Measurements from ENCODE around the gene TBX4.

TBX4 gene

DNA sequence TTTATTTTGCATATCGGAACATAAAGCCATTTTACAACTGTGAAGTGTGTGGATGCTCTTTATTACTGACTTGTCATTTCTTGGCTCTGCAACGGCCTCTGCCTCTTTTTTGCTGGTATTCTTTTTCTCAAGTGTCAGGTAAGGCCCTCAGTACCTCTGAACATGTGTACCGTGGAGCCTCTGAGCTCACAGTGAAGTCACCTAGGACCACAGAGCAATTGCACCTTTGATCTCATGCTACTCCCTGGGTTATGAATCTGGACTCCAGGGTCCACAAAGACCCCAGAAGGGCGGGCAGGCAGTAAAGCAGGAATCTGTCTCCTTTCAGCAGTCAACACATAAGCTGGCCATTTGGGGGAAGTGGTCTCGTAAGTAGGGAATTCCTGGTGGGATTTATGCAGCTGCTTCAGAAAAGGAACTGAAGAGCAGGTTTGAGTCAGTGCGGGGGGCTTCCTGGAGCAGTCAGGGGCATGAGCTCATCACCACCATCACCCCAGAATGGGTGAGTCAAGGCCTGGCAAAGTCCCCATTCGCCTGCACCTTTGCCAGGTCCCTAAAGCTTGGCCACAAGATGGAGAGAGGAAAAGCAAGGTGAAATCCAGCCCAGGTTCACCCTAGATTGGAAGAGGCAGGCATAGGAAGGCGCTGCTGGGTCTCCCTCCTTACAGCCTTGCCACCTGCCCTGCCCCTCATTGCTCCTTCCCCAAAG is 33.0 kb downstream of the TBX4 start:
- Histone ChIP-seq H3K27ac (ENCODE audit: low read depth, low read length) (no peak overlapping the region), H3K27me3 (ENCODE audit: control insufficient read depth in 1 of 2, insufficient read depth in 2 of 2, low read length in 2 of 2) (no peaks in the 10 kb centered on the region), H3K36me3 (ENCODE audit: insufficient read depth, low read length) (no peaks in the 10 kb centered on the region), H3K9me3 (ENCODE audit: low read length) (no peaks in the 10 kb centered on the region), H3K4me3 (ENCODE audit: low read depth in 1 of 2, low read length in 2 of 2) (no peak overlapping the region), H3K4me1 (ENCODE audit: insufficient read depth, low read length) (no peaks in the 10 kb centered on the region), H3K9ac (ENCODE audit: low read length) (no peak overlapping the region)

DNA sequence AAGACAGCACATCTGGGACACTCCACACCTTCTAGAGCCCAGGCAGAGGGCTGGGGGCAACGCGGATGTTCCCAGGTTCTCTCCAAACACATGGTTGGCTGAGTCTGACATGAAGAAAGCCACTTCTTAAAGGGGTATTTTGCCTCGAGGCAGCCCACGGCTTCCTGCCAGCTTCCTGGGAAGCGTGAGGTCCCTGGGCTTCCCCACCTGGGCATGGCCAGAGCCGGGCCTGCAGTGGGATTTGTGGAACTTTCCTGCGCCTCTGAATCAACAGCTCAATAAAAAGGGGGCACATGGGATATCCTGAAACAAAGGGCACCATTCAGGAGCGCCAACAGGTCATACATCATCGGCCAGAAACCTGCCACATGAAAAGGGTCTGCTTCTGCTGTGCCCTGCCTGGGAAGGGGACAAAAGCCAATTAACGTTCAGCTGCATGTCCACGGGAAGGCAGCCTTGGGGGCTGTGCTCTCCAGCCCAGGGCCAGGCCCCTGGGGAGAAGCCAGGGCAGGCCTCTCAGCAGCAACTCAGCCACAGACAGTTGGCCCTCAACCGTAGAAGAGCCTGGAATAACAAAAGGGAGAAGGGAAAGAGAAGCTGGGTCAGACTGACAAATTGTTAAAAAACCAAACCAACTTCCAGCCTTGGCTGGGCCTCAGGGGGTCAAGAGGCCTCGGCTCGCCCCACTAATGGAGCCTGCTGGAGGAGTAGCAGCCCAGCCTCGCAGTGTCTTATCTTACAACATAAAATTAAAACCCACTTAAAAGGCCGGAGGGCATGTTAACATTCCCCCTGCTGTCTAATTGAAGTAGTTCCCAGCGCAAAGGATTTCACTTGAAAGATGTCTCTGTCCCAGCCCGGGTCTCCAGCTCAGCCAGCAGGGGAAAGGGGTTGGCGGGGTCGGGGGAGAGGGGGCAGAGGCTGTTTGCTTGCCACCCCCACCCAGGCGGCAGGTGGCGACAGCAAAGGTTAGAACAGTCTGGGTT is 34.2 kb downstream of the TBX4 start:
- H3K27ac ChIP-seq (ENCODE audit: low read depth, low read length), result no peak overlapping the region
- H3K27me3 ChIP-seq (ENCODE audit: control insufficient read depth in 1 of 2, insufficient read depth in 2 of 2, low read length in 2 of 2), result no peaks in the 10 kb centered on the region

DNA sequence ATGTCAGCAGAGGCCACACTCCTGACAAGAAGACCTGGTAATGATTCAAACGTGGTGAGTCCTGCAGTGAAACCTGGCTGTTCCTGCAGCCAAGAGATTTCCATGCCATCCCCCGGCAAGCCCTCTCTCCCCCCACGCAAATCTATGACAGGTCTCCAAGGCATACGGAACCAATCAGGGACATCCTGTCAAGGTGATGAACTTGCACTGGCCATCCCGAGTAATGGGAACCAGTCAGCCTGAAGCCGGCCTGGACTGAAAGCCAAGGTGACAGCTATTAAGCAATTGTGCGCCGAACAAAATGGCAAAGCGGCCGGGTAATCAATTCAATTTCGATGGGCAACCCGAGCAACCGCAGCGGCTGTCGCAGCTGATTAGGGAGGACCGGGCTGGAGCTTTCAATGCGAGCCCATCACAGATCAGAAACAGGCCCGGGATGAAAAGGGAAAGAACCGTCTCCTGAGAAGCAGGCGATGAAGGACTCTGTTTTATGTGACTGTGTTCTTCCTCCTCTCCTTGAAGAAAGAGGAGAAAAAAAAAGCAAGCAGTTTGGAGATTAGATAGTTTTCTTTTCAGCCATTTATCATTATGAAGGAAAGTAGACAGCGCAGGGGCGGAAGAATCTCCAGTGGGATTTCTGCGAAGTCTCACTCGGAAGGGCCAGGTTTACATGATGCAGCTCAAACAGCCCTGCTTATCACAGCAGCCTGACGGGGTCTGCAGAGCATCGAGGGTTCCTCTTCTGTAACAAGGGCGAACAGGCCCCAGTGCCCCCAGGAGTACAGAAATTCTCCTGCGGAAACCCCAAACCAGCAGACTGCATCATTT is 35.2 kb downstream of the TBX4 start:
- Histone ChIP-seq H3K4me1 (ENCODE audit: insufficient read depth, low read length) (peaks cover 5% of the 10 kb centered on the region), H3K4me3 (ENCODE audit: low read depth in 1 of 2, low read length in 2 of 2) (no peak overlapping the region), H3K36me3 (ENCODE audit: insufficient read depth, low read length) (no peaks in the 10 kb centered on the region), H3K9me3 (ENCODE audit: low read length) (no peaks in the 10 kb centered on the region), H3K27ac (ENCODE audit: low read depth, low read length) (no peak overlapping the region), H3K27me3 (ENCODE audit: control insufficient read depth in 1 of 2, insufficient read depth in 2 of 2, low read length in 2 of 2) (no peaks in the 10 kb centered on the region), H3K9ac (ENCODE audit: low read length) (no peak overlapping the region)

More for the DNA sequence above, 34.2 kb downstream of the TBX4 start:
- H3K4me3 ChIP-seq (ENCODE audit: low read depth in 1 of 2, low read length in 2 of 2), result no peak overlapping the region
- no peak overlapping the region for H3K9ac ChIP-seq (ENCODE audit: low read length)
- H3K9me3 ChIP-seq (ENCODE audit: low read length), result no peaks in the 10 kb centered on the region
- H3K4me1 ChIP-seq (ENCODE audit: insufficient read depth, low read length), result no peaks in the 10 kb centered on the region
- H3K36me3 ChIP-seq (ENCODE audit: insufficient read depth, low read length), result no peaks in the 10 kb centered on the region

DNA sequence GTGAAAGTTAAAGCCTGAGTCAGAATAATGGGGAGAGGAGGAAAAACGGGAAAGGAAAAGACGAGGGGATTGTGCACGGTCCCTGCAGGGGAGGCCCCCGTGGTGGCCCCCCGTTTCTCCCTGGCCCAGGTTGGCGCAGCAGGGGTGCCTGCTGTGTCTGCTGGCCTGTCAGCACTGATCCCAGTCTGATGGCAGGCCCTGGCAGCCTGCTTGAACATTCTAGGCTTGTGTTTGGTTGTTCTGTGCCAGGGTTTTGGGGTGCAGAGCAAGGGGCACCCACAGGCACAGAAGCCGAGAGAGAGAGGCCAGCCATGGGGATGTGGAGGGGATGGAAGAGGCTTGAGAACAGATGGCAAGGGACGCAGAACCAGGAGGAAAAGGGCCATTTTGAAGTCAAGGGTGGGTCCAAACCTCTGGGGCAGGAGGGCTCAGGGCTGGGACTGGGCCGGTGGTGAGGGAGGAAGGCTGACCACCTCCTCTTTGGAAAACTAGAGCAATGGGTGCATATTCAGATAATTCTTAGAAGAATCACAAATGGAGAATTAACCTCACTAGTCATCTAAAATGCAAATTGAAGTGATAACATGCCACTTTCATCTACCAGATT is 35.9 kb downstream of the TBX4 start:
- Histone ChIP-seq H3K27ac (ENCODE audit: low read depth, low read length) (no peak overlapping the region), H3K9me3 (ENCODE audit: low read length) (no peaks in the 10 kb centered on the region), H3K4me3 (ENCODE audit: low read depth in 1 of 2, low read length in 2 of 2) (no peak overlapping the region), H3K36me3 (ENCODE audit: insufficient read depth, low read length) (no peaks in the 10 kb centered on the region), H3K27me3 (ENCODE audit: control insufficient read depth in 1 of 2, insufficient read depth in 2 of 2, low read length in 2 of 2) (no peaks in the 10 kb centered on the region), H3K4me1 (ENCODE audit: insufficient read depth, low read length) (peaks cover 12% of the 10 kb centered on the region), H3K9ac (ENCODE audit: low read length) (no peak overlapping the region)

DNA sequence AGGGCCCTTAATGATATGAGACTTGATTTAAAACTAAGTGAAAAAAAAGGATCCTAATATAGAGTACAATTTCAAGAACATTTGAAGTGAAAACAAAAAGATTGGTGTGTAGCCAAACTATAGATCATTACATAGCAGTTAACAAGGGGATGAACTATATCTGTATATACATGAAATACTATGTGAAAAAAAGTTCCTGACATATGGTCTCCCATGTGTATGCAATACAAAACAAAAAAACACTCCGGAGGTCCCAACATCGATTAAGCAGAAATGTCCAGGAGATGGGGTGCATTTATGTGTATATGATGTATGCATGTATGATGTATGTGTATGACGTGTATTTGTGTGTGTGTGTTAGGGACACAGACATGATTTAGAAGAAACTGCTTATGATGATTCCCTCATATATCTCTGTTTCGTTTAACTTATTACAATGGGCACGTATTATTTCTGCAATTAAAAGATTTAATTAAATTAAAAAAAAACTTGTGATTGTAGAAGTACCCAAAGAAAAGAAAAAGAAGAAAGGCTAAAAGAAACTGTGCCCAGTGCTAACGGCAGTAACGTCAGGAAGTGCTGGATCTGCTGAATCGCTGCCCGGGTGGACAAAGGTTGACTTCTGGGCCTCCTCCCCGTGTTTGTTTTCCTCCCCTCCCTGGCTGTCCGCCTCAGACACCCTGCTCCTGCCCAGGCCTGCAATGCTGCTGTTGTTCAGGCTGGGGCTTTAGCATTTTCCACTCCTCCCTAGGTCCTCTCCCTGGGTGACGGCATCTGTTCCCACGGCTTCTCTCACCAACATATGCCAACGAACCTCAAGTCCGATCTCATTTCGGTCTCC is 36.9 kb downstream of the TBX4 start:
- Histone ChIP-seq H3K9me3 (ENCODE audit: low read length) (no peaks in the 10 kb centered on the region), H3K36me3 (ENCODE audit: insufficient read depth, low read length) (no peaks in the 10 kb centered on the region), H3K4me3 (ENCODE audit: low read depth in 1 of 2, low read length in 2 of 2) (no peak overlapping the region), H3K27me3 (ENCODE audit: control insufficient read depth in 1 of 2, insufficient read depth in 2 of 2, low read length in 2 of 2) (no peaks in the 10 kb centered on the region), H3K9ac (ENCODE audit: low read length) (no peak overlapping the region), H3K4me1 (ENCODE audit: insufficient read depth, low read length) (peaks cover 16% of the 10 kb centered on the region), H3K27ac (ENCODE audit: low read depth, low read length) (no peak overlapping the region)

DNA sequence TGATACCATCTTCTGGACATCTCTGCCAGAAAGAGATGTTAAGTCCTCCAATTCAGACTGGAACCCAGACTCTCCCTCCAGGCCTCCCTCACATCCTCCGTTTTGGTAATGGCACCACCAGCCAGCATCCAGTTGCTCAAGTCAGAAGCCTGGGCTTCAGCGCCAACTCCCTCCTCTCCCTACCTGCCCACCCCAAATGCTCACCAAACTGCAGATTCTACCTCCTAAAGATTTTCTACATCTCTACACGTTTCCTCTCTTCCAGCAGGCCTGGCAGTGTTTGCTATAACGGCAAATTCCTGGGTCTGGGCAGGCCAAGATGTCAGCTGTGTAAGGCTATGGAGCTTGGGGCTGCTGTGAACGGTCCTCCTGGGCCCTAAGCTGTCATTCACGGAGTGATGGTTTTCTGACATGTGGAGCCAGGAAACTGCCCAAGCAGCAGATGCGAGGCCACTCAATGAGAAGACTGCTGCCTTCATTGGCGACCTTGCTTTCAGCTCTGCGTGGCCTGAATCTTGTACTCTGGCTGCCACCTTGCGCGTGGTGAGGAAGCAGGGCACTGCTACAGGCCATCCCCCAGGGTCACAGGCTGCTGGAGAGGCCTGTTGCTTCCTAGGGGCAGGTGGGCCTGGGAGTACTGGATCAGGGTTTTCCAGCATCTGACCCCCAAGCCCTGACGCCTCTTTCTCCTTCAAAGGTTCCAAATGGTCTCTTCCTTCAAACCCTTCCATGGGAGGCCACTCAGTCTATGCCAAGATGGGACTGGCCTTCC is 37.7 kb downstream of the TBX4 start:
- Histone ChIP-seq H3K27ac (ENCODE audit: low read depth, low read length) (no peak overlapping the region), H3K4me3 (ENCODE audit: low read depth in 1 of 2, low read length in 2 of 2) (no peak overlapping the region), H3K27me3 (ENCODE audit: control insufficient read depth in 1 of 2, insufficient read depth in 2 of 2, low read length in 2 of 2) (no peaks in the 10 kb centered on the region), H3K9ac (ENCODE audit: low read length) (no peak overlapping the region), H3K4me1 (ENCODE audit: insufficient read depth, low read length) (peaks cover 16% of the 10 kb centered on the region), H3K36me3 (ENCODE audit: insufficient read depth, low read length) (no peaks in the 10 kb centered on the region), H3K9me3 (ENCODE audit: low read length) (no peaks in the 10 kb centered on the region)

DNA sequence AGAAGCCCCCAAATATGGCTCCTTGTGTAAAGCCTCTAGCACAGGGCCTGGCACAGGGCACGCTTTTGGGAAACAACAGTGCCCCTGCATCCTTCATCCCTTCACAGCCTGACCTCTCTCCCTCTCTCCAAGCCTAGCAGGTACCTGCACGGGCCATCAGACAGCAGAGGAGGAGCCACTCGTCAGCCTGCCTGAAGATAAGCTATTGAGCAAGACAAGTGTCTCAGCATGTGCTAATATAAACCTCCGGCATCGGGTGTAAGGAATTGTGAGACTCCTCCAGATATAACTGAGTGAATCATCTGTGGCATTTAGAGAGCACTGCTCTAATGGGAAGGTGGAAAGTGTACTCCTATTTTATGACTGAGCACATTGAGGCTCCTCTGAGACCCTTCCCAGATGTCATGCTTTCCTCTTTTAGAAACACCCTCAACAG is 38.3 kb downstream of the TBX4 start:
- no peak overlapping the region for H3K4me3 ChIP-seq (ENCODE audit: low read depth in 1 of 2, low read length in 2 of 2)
- H3K4me1 ChIP-seq (ENCODE audit: insufficient read depth, low read length), result peaks cover 16% of the 10 kb centered on the region
- no peaks in the 10 kb centered on the region for H3K27me3 ChIP-seq (ENCODE audit: control insufficient read depth in 1 of 2, insufficient read depth in 2 of 2, low read length in 2 of 2)
- H3K9me3 ChIP-seq (ENCODE audit: low read length), result no peaks in the 10 kb centered on the region
- H3K27ac ChIP-seq (ENCODE audit: low read depth, low read length), result no peak overlapping the region
- no peak overlapping the region for H3K9ac ChIP-seq (ENCODE audit: low read length)
- H3K36me3 ChIP-seq (ENCODE audit: insufficient read depth, low read length), result no peaks in the 10 kb centered on the region

DNA sequence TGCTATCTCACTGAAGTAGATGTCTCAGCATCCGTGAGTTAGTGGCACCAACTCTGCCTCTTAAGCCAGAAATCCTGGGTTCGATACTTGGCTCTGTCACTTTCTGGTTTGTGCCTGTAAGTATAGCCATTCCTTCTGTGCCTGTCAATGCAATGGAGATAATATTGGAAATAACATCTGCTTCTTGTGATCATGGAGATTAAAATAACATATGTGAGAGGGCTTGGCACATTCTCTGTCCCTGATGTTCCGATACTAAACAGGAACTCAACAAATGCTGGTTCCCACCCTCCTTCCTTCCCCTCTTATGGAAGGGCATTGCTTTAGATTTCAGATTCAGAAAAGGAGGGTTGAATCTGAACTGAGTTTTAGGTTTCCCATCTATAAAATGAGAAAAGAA is 39.8 kb downstream of the TBX4 start:
- peaks cover 16% of the 10 kb centered on the region for H3K4me1 ChIP-seq (ENCODE audit: insufficient read depth, low read length)
- H3K9me3 ChIP-seq (ENCODE audit: low read length), result no peaks in the 10 kb centered on the region
- no peak overlapping the region for H3K9ac ChIP-seq (ENCODE audit: low read length)
- H3K27ac ChIP-seq (ENCODE audit: low read depth, low read length), result no peak overlapping the region
- H3K27me3 ChIP-seq (ENCODE audit: control insufficient read depth in 1 of 2, insufficient read depth in 2 of 2, low read length in 2 of 2), result no peaks in the 10 kb centered on the region
- H3K36me3 ChIP-seq (ENCODE audit: insufficient read depth, low read length), result no peaks in the 10 kb centered on the region
- no peak overlapping the region for H3K4me3 ChIP-seq (ENCODE audit: low read depth in 1 of 2, low read length in 2 of 2)

DNA sequence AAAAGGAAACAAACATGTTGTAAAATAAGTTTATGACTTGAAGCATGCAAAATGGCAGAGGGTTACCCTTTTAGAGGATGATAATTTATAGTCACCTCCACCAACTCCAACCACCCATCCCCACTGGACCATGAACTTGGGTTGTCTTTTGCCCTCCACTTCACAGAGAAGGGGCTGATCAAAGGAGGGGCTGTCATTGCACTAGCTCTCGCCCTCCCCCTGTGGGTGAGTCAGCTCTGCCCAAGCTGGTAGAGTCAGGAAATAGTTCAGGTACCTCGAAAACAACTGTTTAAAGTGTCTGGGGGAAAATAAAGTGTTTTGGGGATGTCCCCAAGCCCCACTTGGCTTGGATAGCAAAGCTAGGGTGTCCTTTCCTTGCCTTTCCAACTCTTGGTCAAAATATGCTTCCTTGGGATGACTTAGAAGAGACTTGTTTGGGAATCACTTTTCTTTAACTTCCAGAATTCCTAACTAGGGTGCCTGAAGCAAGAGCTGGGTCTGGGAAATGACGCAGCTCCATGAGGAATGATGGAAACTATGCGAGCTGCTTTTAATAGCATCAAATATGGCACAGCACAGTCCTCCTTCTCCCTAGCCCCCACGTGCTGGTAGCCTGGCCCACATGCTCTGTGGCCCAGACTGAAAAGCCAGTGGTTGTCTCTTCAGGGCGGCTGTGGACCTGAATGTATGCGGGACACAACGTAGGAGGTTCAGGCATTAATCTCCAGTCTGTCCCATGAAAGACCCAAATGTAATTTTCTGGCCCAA is 40.7 kb downstream of the TBX4 start:
- H3K4me3 ChIP-seq (ENCODE audit: low read depth in 1 of 2, low read length in 2 of 2), result no peak overlapping the region
- no peaks in the 10 kb centered on the region for H3K9me3 ChIP-seq (ENCODE audit: low read length)
- peaks cover 16% of the 10 kb centered on the region for H3K4me1 ChIP-seq (ENCODE audit: insufficient read depth, low read length)
- no peaks in the 10 kb centered on the region for H3K36me3 ChIP-seq (ENCODE audit: insufficient read depth, low read length)
- H3K9ac ChIP-seq (ENCODE audit: low read length), result no peak overlapping the region
- H3K27me3 ChIP-seq (ENCODE audit: control insufficient read depth in 1 of 2, insufficient read depth in 2 of 2, low read length in 2 of 2), result no peaks in the 10 kb centered on the region
- no peak overlapping the region for H3K27ac ChIP-seq (ENCODE audit: low read depth, low read length)
